VCaP (cell line): ENCODE measurements around the gene ENHO.

Experiments used
- H3K27ac ChIP-seq: fragments of 450-650 bp; 2 replicates; pipeline ENCODE4 v1.5.1; 2017
- CTCF ChIP-seq: fragments of 450-650 bp; conservative IDR thresholded peaks from 2 replicates; pipeline ENCODE4 v1.5.1; 2017; ENCODE audit warnings: mild to moderate bottlenecking, moderate library complexity

Gene ENHO

GRCh38 chr9:34518110-34518616 is 4.6 kb downstream of the ENHO start:
- H3K27ac ChIP-seq, result no peak overlapping the region
- TF ChIP-seq CTCF, result no peak

- TF ChIP-seq CTCF, result no peak
Observed at GRCh38 chr9:34517185-34517584, 5.6 kb downstream of the ENHO start.

GRCh38 chr9:34515959-34516358 is 6.8 kb downstream of the ENHO start:
- no peak overlapping the region for H3K27ac ChIP-seq
- no peak for TF ChIP-seq CTCF

More at GRCh38 chr9:34517185-34517584, 5.6 kb downstream of the ENHO start:
- H3K27ac ChIP-seq, result no peak overlapping the region

- TF ChIP-seq CTCF, result no peak
- peak overlapping the region; percentile 72; the same call in 1 of the 2 replicates for H3K27ac ChIP-seq
Observed at GRCh38 chr9:34514816-34515215, 8.0 kb downstream of the ENHO start.

- TF ChIP-seq CTCF, result no peak
- H3K27ac ChIP-seq, result peak overlapping the region; percentile 72
Observed at GRCh38 chr9:34514401-34514800, 8.4 kb downstream of the ENHO start.

- TF ChIP-seq CTCF, result peak; percentile 40
- peak overlapping the region; percentile 72 for H3K27ac ChIP-seq
Observed at GRCh38 chr9:34513567-34514214, 9.1 kb downstream of the ENHO start.

GRCh38 chr9:34512131-34513078 is 10.4 kb downstream of the ENHO start:
- TF ChIP-seq CTCF, result no peak
- H3K27ac ChIP-seq, result peak overlapping the region; percentile 72
